Measurements from ENCODE around the gene GRK4.
A peak's percentile ranks its signal among the peaks of the same experiment; 100 is the strongest.
"Not testable (repeated sequence)": the region's sequence is repeated elsewhere in the genome, so short reads cannot be mapped to it uniquely, and the experiment has no call there.

The GRK4 gene

GRCh38 chr4:2932321-2932950 is 30.9 kb upstream of the GRK4 start:
- H3K9ac ChIP-seq (ENCODE audit: low read length), result no peak overlapping the region
- no peaks in the 10 kb centered on the region for H3K27me3 ChIP-seq (ENCODE audit: control insufficient read depth, insufficient read depth, low read length)
- H3K4me1 ChIP-seq (ENCODE audit: control insufficient read depth, low read depth, low read length), result peaks cover 4% of the 10 kb centered on the region
- no peak overlapping the region for H3K27ac ChIP-seq (ENCODE audit: low read length)
- H3K36me3 ChIP-seq (ENCODE audit: control insufficient read depth, low read depth, low read length), result peaks cover 17% of the 10 kb centered on the region
- H3K4me3 ChIP-seq (ENCODE audit: low read length), result no peak overlapping the region
- H3K9me3 ChIP-seq (ENCODE audit: control insufficient read depth, low read depth, low read length), result no peaks in the 10 kb centered on the region

GRCh38 chr4:2932951-2933565 is 30.3 kb upstream of the GRK4 start:
- Histone ChIP-seq H3K27me3 (ENCODE audit: control insufficient read depth, insufficient read depth, low read length) (no peaks in the 10 kb centered on the region), H3K4me3 (ENCODE audit: low read length) (peak overlapping the region; percentile 60), H3K9ac (ENCODE audit: low read length) (peak overlapping the region; percentile 48), H3K36me3 (ENCODE audit: control insufficient read depth, low read depth, low read length) (peaks cover 24% of the 10 kb centered on the region), H3K9me3 (ENCODE audit: control insufficient read depth, low read depth, low read length) (no peaks in the 10 kb centered on the region), H3K4me1 (ENCODE audit: control insufficient read depth, low read depth, low read length) (peaks cover 4% of the 10 kb centered on the region), H3K27ac (ENCODE audit: low read length) (no peak overlapping the region)

DNA sequence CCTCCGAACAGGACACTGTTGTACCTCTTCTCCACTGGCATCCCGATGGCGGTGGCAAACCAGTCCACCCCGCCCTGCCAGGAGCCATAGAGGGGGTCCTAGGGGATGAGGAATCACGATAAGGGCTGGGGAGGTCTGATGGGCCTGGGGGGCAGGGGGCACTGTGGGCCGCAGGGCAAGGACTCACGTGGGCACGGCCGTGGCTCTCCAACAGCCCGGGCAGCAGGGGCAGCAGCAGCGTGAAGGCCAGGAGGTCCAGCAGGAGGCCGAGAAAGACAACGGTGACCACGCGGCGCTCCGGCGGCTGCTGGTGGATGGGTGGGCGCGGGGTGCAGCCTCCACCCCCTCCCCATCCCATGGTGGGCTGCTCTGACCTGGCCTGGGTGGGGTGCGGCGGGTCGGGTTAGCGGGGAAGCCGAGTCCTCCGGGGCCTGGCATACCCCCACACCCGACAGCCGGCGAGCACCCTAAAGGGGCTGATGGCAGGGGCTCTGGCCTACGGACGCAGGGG is 29.8 kb upstream of the GRK4 start:
- Histone ChIP-seq H3K36me3 (ENCODE audit: control insufficient read depth, low read depth, low read length) (peaks cover 29% of the 10 kb centered on the region), H3K27me3 (ENCODE audit: control insufficient read depth, insufficient read depth, low read length) (no peaks in the 10 kb centered on the region), H3K9me3 (ENCODE audit: control insufficient read depth, low read depth, low read length) (no peaks in the 10 kb centered on the region), H3K4me3 (ENCODE audit: low read length) (peak overlapping the region; percentile 60), H3K9ac (ENCODE audit: low read length) (peak overlapping the region; percentile 48), H3K4me1 (ENCODE audit: control insufficient read depth, low read depth, low read length) (peaks cover 4% of the 10 kb centered on the region), H3K27ac (ENCODE audit: low read length) (no peak overlapping the region)

GRCh38 chr4:2934077-2934812 is 29.1 kb upstream of the GRK4 start:
- H3K9me3 ChIP-seq (ENCODE audit: control insufficient read depth, low read depth, low read length), result no peaks in the 10 kb centered on the region
- H3K27me3 ChIP-seq (ENCODE audit: control insufficient read depth, insufficient read depth, low read length), result no peaks in the 10 kb centered on the region
- peak overlapping the region; percentile 48 for H3K9ac ChIP-seq (ENCODE audit: low read length)
- H3K4me1 ChIP-seq (ENCODE audit: control insufficient read depth, low read depth, low read length), result peaks cover 4% of the 10 kb centered on the region
- peaks cover 32% of the 10 kb centered on the region for H3K36me3 ChIP-seq (ENCODE audit: control insufficient read depth, low read depth, low read length)
- peak overlapping the region; percentile 94 for H3K4me3 ChIP-seq (ENCODE audit: low read length)
- H3K27ac ChIP-seq (ENCODE audit: low read length), result no peak overlapping the region

DNA sequence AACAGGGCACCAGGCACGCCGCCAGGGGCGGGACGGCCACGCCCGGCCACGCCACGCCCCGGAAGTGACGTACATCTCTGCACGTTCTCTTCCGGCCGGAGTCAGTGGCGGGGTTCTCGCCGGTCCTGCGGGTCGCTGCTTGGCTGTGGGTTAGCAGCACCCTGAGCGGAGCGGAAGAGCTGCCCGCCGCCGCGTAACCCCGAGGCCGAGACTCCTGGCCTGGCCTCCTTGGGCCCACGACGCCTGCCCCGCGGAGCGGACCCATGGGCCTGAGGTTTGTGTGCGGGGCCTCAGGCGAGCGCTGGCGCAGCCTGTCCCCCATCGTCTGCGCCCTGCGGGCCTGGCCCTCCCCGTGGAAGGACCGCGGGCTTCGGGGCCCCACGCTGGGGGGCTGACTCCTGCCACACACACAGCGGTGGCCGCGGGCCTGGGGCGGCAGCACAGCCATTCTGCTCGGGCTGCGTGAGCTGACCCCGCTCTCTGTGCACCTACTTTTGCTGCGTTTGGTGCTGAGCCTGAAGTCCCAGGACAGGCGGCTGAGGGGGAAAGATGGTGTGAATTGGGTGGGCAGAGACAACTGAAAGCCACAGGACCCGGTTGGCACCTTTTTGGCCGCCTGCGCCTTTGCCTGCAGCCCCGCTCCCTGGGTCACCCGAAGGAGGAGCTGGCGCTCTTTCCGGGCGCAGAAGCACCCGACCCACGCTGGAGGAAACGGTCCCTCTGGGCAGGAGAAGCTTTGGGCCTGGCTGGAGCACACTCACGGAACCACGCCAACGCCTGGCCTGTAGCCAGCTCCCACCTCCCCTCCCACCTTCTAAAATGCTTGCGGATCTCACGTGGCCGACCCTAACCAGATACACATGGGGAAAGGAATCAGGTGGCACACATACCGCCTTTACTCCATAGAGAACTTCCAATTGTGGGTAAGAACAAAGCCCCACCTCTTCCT is 28.3 kb upstream of the GRK4 start:
- H3K4me3 ChIP-seq (ENCODE audit: low read length), result peak overlapping the region; percentile 94
- H3K27me3 ChIP-seq (ENCODE audit: control insufficient read depth, insufficient read depth, low read length), result no peaks in the 10 kb centered on the region
- no peak overlapping the region for H3K27ac ChIP-seq (ENCODE audit: low read length)
- H3K9me3 ChIP-seq (ENCODE audit: control insufficient read depth, low read depth, low read length), result no peaks in the 10 kb centered on the region
- peaks cover 36% of the 10 kb centered on the region for H3K36me3 ChIP-seq (ENCODE audit: control insufficient read depth, low read depth, low read length)
- H3K9ac ChIP-seq (ENCODE audit: low read length), result peak overlapping the region; percentile 83
- peaks cover 4% of the 10 kb centered on the region for H3K4me1 ChIP-seq (ENCODE audit: control insufficient read depth, low read depth, low read length)

- Histone ChIP-seq H3K27me3 (ENCODE audit: control insufficient read depth, insufficient read depth, low read length) (no peaks in the 10 kb centered on the region), H3K36me3 (ENCODE audit: control insufficient read depth, low read depth, low read length) (peaks cover 39% of the 10 kb centered on the region), H3K9ac (ENCODE audit: low read length) (peak overlapping the region; percentile 83), H3K9me3 (ENCODE audit: control insufficient read depth, low read depth, low read length) (no peaks in the 10 kb centered on the region), H3K27ac (ENCODE audit: low read length) (no peak overlapping the region), H3K4me1 (ENCODE audit: control insufficient read depth, low read depth, low read length) (peaks cover 4% of the 10 kb centered on the region), H3K4me3 (ENCODE audit: low read length) (peak overlapping the region; percentile 94)
Observed at GRCh38 chr4:2935762-2936743, 27.3 kb upstream of the GRK4 start.

- no peak overlapping the region for H3K4me3 ChIP-seq (ENCODE audit: low read length)
- H3K27me3 ChIP-seq (ENCODE audit: control insufficient read depth, insufficient read depth, low read length), result no peaks in the 10 kb centered on the region
- peaks cover 46% of the 10 kb centered on the region for H3K36me3 ChIP-seq (ENCODE audit: control insufficient read depth, low read depth, low read length)
- H3K9ac ChIP-seq (ENCODE audit: low read length), result no peak overlapping the region
- H3K9me3 ChIP-seq (ENCODE audit: control insufficient read depth, low read depth, low read length), result no peaks in the 10 kb centered on the region
- H3K4me1 ChIP-seq (ENCODE audit: control insufficient read depth, low read depth, low read length), result peaks cover 4% of the 10 kb centered on the region
- no peak overlapping the region for H3K27ac ChIP-seq (ENCODE audit: low read length)
Observed at GRCh38 chr4:2936773-2937145, 26.6 kb upstream of the GRK4 start.

DNA sequence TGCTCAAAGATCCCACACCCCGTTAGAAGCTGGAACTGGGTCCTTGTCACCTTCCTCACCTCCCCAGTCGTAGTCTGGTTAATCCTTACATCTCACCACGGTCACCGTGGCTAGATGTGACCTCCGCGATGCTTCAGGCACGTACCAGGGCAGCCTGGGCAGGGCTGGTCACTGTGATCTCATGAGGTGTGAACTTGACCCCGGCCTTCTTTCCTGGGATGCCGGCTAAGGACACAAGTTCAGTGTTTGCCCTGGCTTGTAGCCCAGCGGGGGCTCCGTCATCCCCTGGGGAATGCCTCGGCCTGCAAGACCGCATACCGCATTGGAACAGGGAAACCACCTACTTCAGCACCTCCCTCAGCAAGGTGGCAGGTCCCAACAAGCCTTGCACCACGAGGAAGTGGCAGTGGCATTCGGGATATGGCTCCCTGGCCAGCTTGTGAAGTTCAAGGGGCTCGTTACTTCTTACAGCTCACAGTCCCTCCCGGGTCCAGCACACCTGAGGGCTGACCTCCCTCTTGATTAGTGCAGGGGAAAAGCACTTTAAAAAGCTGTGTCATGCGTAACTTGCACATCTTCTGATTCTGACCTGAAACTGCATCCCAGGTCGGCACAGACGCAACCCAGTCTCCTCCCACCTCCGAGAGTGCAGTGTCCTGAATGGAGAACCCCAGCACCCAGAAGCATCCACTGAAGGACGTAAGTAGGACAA is 26.1 kb upstream of the GRK4 start:
- H3K4me3 ChIP-seq (ENCODE audit: low read length), result no peak overlapping the region
- no peak overlapping the region for H3K27ac ChIP-seq (ENCODE audit: low read length)
- peaks cover 4% of the 10 kb centered on the region for H3K4me1 ChIP-seq (ENCODE audit: control insufficient read depth, low read depth, low read length)
- peaks cover 52% of the 10 kb centered on the region for H3K36me3 ChIP-seq (ENCODE audit: control insufficient read depth, low read depth, low read length)
- no peaks in the 10 kb centered on the region for H3K9me3 ChIP-seq (ENCODE audit: control insufficient read depth, low read depth, low read length)
- H3K9ac ChIP-seq (ENCODE audit: low read length), result no peak overlapping the region
- no peaks in the 10 kb centered on the region for H3K27me3 ChIP-seq (ENCODE audit: control insufficient read depth, insufficient read depth, low read length)

DNA sequence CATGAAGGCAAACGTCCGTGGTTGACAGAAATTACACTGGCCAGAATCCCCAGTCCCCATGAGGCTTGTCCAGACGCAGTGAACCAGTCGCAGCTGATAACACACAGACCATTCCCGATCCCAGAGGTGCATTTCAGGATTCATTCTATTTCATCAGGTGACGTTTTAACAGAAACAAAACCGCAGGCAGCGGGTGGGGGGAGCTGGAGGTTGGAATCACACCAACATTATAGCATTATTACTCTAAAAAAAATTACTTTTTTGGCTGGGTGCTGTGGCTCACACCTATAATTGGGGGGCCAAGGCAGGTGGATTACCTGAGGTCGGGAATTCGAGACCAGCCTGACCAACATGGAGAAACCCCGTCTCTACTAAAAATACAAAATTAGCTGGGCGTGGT is 25.4 kb upstream of the GRK4 start:
- no peaks in the 10 kb centered on the region for H3K27me3 ChIP-seq (ENCODE audit: control insufficient read depth, insufficient read depth, low read length)
- H3K4me1 ChIP-seq (ENCODE audit: control insufficient read depth, low read depth, low read length), result peaks cover 4% of the 10 kb centered on the region
- H3K36me3 ChIP-seq (ENCODE audit: control insufficient read depth, low read depth, low read length), result peaks cover 58% of the 10 kb centered on the region
- no peak overlapping the region for H3K27ac ChIP-seq (ENCODE audit: low read length)
- H3K4me3 ChIP-seq (ENCODE audit: low read length), result no peak overlapping the region
- H3K9ac ChIP-seq (ENCODE audit: low read length), result no peak overlapping the region
- H3K9me3 ChIP-seq (ENCODE audit: control insufficient read depth, low read depth, low read length), result no peaks in the 10 kb centered on the region

GRCh38 chr4:2938411-2938810 is 25.0 kb upstream of the GRK4 start:
- H3K4me3 ChIP-seq (ENCODE audit: low read length); H3K9me3 ChIP-seq (ENCODE audit: control insufficient read depth, low read depth, low read length); H3K9ac ChIP-seq (ENCODE audit: low read length); H3K4me1 ChIP-seq (ENCODE audit: control insufficient read depth, low read depth, low read length); H3K27ac ChIP-seq (ENCODE audit: low read length); H3K27me3 ChIP-seq (ENCODE audit: control insufficient read depth, insufficient read depth, low read length): not testable (repeated sequence)
- peaks cover 63% of the 10 kb centered on the region for H3K36me3 ChIP-seq (ENCODE audit: control insufficient read depth, low read depth, low read length)

Data from iPS-18a (cell line).